IPS-18c (cell line): ENCODE results near the gene CDCA5.

Experiments used
- H3K4me3 ChIP-seq: 2 replicates; pipeline ENCODE4 v1.7.0; 2013; ENCODE audit warnings: low read depth, mild to moderate bottlenecking, low read length, moderate library complexity; ENCODE audit not compliant: insufficient read depth
- H3K9me3 ChIP-seq: one replicate; pipeline ENCODE4 v1.6.1; 2013; ENCODE audit warnings: mild to moderate bottlenecking, low read length, moderate library complexity; ENCODE audit not compliant: control insufficient read depth, insufficient read depth

Gene CDCA5

DNA sequence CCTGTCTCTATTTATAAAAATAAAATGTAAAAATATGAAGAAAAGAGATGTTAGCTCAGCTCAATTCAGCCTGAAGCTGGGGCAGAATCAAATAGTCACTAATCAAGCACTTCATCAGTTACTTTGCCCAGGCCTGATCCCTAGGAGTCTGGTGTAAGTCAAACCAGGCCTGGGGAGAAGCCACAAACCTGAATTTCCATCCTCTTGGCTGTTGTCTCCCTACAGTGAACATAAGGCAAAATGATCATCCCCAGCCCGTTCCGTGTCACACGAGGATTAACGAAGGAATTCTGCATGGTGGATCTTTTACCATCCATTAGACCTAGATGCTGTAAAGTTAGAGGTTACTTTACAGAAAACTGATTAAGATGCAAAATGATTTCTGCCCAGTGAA lies 19.0 kb downstream of the CDCA5 start:
- H3K9me3 ChIP-seq, result peaks cover 2% of the 10 kb centered on the region
- H3K4me3 ChIP-seq, result no peak overlapping the region

DNA sequence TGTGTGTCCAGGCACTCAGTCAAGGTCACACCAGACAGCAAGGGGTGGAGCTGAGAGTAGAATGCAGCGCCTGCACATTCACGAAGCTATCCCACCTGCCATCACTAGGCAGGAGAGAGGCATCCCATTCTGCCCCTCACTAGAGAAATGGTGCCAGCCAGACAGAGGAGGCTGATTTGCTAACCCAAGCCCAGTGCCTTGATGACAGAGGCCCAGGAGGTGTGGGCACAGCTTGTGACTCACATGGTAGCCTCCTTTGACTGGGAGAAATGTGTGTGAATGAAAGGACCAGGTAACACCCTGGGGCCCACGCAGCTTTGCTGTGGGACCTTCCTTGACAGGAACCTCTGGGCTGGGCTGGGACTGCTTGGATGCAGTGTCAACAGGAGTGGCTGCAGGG lies 20.3 kb downstream of the CDCA5 start:
- peaks cover 2% of the 10 kb centered on the region for H3K9me3 ChIP-seq
- H3K4me3 ChIP-seq, result no peak overlapping the region

DNA sequence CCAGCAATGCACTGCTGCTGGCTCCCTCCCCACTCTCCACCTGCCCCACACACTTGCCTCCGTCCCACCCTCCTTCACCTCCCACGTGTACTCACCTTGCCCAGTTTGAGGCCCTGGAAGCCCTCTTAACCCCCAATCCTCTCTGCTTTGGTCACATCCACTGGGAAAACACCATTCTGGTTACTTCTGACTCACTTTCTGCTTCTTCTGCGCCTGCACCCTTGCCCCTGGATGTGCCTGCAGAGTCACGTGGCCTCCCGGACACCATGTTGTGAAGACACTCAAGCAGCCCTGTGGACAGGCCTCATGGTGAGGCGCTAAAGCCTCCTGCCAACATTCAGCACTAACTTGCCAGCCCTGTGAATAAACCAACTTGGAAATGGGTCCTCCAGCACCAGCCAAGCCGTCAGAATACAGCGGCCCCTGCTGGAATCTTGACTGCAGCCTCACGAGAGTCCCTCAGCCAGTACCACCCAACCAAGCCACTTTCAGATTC lies 22.9 kb downstream of the CDCA5 start:
- no peak overlapping the region for H3K4me3 ChIP-seq
- H3K9me3 ChIP-seq, result peaks cover 2% of the 10 kb centered on the region

DNA sequence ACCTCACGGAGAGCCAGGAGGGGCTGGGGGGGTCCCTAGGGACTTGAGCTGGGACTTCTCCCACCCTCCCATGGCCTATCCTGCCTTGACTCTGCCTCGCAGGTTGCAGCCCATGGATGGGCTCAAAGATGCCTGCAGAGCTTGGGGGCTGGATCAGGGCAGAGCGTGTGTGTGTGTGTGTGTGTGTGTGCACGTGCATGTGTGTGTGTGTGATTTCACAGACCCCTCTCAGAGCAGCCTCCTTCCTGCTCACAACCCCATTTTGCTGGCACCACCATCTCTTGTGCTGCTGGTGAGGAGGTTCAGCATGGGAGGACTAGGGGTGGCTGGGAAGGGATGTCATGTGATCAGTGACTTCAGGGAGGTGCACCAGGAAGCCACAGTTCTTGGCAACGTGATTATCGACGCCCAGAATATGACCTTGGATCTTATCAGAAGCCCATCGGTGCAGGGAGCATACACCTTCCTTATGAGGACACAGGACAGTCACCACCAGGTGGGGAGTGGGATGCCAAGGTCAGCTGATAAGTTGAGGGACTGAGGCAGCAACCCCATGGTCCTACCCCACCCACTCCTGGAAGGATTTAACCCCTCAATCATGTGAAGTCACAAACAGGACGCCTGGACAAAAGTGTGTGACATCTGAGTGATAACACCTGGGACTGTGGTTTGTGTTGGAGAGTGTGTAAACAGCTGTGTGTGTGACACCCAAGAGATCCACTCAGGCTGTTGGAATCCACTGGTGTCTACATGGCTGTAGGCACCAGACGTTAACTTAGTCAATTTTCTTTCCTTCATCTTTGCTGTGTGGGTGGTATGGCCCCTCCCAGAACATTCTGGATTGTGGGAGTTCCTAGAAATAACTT lies 23.6 kb downstream of the CDCA5 start:
- Histone ChIP-seq H3K9me3 (peaks cover 2% of the 10 kb centered on the region), H3K4me3 (no peak overlapping the region)

DNA sequence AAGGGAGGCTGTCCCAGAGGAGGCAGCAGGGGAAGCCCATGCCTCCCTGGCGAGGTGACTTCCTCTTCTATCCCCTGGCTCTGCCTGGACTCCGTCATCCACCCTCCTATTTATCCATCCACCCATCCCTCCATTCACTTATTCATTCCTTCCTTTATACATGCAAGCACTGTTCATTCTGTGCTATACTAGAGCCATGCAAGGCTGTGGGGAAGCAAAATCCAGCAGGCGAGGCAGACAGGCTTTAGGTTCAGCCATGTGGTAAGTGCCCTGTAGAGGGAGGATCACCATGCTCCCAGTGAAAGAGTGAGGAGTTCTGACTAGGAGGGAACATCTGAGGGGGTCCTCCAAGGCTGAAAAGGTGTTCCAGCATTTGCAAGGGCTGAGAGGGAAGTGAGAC lies 24.3 kb downstream of the CDCA5 start:
- Histone ChIP-seq H3K4me3 (no peak overlapping the region), H3K9me3 (peaks cover 2% of the 10 kb centered on the region)

DNA sequence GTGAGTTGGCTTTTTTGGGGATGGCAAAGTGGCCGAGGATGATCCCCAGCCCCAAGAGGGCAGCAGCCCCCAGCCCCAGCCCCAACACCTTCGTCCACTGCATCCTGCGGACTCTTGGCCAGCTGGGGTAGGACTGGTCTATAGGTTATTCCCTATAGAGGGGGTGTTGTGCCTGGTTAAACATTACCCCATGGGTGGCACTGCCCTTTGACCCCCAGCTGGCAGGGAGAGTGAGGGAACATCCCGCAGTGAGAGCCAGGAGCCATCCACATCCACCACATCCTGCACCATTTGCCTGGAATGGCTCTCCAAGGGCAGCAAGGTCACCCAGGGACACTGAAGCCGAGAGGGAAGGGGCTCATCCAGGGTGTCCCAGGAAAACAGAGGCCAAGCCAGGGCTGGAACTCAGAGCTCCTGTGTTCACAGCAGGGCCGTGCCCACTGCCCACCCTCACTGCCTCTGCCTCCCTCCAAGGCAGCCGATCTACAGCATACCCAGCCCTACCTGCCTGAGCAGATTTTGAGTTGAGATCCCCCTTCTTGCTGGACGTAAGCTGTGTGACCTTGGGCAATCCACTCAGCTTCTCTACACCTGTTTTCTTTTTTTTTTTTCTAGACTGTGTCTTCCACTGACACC lies 25.3 kb downstream of the CDCA5 start, which contains the start of gene NAALADL1:
Gene NAALADL1 (minus strand): TSS at position 135 of the 636 bp plus-strand sequence. CDS start 32 bp downstream, at position 103.
- Histone ChIP-seq H3K9me3 (peaks cover 2% of the 10 kb centered on the region), H3K4me3 (no peak within 1 kb of the TSS)

DNA sequence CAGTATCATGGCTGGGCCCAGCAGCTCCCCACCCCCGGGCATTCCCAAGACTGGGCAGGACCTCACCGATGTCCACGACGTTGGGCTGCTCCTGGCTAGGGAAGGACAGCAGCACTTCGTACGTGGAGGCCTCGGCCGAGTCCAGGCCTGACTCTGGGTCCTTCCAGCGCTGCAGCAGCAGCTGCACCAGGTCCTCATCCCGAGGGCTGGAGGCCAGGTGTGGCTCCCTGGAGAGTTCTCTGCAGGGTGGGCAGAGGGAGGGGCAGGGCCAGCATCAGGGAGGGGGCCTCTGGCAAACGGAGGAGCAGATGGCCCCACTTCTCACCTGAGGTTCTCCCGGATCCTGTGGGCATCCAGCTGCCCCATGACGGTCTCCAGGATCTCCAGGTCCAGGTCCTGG lies 25.8 kb downstream of the CDCA5 start:
- H3K4me3 ChIP-seq, result no peak overlapping the region
- peaks cover 2% of the 10 kb centered on the region for H3K9me3 ChIP-seq

DNA sequence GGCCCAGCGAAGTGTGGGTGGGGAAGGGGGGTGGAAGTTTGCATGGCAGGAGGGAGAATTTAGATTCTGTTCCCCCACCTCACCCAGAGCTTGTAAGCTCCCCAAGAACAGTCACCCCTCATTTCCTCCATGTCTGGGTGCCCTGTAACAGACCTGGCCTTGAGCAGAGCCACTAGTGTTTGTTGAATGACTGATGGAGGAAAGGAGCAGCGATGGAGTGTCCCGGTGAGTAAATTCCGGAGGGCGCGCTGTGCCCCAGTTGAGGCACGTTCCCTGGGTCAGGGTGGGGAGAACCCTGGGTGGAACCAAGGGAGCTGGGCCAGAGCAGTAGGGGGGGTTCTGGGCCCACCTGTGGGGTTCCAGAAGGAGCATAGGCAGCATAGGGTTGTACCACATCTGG lies 26.3 kb downstream of the CDCA5 start:
- Histone ChIP-seq H3K4me3 (no peak overlapping the region), H3K9me3 (peaks cover 2% of the 10 kb centered on the region)

DNA sequence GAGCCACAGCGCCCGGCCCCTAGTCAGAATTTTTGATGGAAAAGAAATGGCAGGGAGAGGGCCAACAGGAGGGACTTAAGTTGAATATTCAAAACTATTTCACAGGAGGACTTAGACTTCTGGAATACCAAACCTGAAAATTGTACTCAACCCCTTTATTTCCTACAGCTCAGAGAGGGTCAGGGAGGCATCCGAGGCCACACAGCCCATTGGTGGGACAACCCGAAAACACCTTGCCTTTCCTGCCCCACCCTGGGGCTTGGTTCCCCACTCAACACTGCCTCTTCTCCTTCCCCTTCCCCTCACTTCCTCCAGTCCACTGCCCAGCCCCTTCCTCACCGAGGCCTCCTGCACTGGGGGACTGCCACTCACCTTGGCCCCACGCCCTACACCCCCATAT lies 26.8 kb downstream of the CDCA5 start:
- no peak overlapping the region for H3K4me3 ChIP-seq
- H3K9me3 ChIP-seq, result peaks cover 2% of the 10 kb centered on the region

DNA sequence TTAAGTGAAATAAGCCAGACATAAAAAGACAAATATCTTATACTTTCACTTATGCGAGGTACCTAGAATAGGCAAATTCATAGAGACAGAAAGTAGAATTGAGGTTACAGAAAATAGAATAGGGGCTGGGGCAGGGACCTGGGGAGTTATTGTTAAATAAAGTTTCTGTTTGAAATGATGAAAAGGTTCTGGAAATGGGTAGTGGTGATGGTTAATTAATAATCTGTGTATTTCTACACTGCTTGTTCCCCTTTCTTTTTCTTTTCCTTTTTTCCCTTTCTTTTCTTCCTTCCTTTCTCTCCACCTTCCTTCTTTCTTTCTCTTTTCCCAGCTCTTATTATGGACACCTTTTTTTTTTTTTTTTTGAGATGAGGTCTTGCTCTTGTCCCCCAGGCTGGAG lies 28.3 kb downstream of the CDCA5 start:
- H3K4me3 ChIP-seq, result no peak overlapping the region

DNA sequence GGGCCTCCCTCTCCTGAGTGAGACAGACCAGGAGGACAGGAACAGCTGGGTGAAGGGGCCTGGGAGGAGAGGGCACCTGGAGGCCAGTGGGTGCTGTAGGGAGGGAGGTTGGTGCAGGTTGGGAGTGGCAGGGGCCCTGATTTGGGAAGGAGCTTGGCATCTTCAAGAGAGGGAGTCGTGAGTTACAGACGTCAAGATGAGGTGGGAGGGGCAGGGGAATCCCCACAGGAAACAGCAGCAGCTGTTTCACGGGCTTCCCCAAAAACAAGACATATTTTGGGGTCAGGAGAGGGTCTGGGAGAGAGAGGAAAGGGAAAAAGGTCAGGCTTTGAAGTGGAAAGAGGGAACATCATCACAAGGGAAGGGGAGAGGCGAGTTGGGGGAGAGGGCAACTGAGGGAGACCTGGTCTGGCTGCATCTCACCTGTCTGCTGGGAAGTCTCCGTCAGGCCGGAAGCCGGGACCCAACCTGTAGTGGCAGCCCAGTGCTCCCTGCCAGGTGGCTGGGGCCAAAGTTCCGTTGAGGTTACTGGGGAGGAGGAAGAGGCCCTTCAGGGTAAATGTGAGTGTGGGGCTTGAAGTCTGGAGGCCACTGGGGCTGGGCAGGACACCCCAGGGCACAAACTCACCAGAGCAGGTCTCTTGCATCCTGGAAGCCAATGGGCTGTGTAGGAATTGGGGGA lies 29.9 kb downstream of the CDCA5 start:
- no peaks in the 10 kb centered on the region for H3K9me3 ChIP-seq
- H3K4me3 ChIP-seq, result no peak overlapping the region

More for the DNA sequence above, 28.3 kb downstream of the CDCA5 start:
- H3K9me3 ChIP-seq, result peaks cover 1% of the 10 kb centered on the region

DNA sequence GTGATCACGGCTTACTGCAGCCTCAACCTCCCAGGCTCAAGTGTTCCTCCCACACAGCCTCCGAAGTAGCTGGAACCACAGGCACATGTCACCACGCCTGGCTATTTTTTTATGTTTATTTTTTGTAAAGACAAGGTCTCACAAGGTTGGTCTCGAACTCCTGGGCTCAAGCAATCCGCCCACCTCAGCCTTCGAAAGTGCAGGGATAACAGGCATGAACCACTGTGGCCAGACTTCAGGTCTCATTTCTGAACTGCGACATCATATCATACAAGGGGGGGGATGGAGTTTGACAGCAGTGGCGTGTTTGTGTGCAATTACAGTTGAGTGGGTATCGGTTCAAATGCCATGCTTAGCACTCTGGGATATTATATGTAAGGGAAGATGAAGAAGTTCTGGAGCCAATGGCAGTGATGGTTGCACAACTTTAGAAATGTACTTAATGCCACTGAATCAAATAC lies 32.4 kb downstream of the CDCA5 start:
- H3K4me3 ChIP-seq, result no peak overlapping the region
- no peaks in the 10 kb centered on the region for H3K9me3 ChIP-seq

DNA sequence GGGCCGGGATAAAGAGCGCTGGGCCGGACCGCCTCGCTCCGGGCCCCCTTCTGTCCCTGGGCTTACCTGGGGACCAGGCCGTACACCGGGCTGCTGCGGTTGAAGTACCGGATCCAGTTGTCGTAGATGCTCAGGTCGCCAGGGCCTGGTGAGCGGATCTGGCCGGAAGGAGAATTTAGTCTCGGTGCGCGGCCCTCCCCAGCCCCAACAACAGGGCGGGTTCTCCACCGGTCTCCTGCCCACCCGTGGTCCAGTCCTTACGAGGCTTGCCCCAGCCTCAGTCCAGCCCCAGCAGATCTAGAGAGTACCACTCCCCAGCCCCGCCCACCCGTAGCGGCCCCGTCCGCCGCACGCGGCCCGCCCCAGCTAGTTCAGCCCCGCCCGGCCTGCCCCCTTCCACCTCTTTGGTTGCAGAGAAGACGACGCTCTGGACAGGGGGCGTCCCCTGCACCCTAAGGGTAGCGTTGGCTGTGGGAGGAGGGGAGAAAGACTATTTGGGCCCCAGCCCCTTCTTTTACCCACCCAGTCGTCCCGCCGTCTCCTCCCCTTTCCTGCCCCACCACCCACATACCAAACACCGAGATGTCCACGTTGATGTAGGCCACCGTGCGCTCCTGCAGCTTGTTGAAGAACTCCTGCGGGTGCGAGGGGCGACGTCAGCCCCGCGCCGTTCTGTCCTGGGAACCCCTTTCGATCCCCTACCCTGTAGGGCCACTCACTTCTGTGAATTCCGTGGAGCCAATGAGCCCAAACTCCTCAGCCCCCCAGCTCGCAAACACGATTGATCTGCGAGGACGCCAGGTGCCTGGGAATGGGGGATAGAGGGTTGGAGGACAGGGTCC lies 36.0 kb downstream of the CDCA5 start:
- no peaks in the 10 kb centered on the region for H3K9me3 ChIP-seq
- H3K4me3 ChIP-seq, result no peak overlapping the region

DNA sequence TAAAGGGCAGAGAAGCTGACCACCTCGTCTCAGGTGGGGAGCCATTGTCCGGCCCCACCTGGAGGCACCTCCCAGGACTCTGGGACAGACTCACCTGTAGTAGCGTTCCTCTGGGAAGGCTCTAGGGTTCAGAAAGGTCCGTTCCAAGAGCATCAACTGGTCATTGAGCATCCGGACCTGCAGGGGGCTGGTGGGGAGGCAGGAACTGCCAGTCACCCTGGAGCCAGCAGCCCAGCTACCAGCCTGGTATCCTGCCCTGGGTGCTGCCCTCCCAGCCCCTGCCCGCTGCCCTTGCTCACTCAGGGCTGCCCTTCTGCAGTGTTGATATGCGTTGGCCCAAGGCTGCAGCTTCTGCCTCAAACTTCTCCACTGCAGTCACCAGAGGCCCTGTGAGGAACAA lies 38.1 kb downstream of the CDCA5 start:
- H3K4me3 ChIP-seq, result no peak overlapping the region
- H3K9me3 ChIP-seq, result no peaks in the 10 kb centered on the region

DNA sequence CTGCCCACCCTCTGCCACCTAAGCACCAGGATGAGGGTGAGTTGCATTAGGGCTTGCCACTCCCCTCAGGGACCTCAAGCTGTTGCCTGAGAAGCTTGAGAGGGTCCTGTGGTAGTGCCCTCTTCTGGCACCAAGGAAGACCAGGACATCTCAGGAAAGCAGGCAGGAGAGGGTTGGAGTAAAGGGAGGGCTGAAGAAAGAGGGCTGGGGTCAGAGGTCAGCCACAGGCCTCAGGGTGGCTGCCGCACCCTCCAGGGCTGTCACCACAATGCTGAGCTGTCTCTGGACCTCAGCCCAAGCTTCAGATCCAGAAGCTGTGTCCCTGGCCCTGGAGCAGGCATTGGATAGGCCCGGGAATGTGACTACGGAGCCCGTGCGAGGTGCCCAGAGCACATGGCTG lies 38.8 kb downstream of the CDCA5 start:
- no peak overlapping the region for H3K4me3 ChIP-seq
- H3K9me3 ChIP-seq, result no peaks in the 10 kb centered on the region

DNA sequence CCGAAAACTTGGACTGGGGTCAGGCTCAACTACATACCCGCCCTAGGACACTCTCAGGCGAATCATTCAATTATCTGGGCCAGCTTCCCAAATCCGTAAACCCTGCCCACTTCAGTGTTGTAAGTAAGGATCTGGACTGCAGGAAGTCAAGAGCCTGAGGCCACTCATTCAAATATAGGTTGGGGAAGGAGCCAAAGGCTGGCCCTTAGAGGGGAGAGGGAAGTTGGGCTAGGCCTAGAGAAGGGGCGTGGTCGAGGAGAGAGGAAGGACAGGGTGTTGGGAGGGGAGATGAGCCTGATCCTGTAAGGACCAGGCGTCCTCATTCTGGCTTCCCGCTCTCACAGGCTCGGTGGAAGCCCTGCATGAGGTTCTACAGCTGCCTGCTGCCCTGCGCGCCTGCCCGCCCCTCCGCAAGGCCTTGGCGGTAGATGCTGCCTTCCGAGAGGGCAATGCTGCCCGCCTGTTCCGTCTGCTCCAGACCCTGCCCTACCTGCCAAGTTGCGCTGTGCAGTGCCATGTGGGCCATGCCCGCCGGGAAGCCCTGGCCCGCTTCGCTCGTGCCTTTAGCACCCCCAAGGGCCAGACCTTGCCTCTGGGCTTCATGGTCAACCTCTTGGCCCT lies 39.8 kb downstream of the CDCA5 start:
- no peaks in the 10 kb centered on the region for H3K9me3 ChIP-seq
- H3K4me3 ChIP-seq, result no peak overlapping the region; the same call in 1 of the 2 replicates
